GM19452 (cell line): ENCODE results near the gene MAMDC2.

Experiments used
- ATAC-seq: cut with Tn5 transposase; IDR thresholded peaks from one replicate; pipeline ENCODE4 v1.9.1; 2021; ENCODE audit not compliant: unreplicated experiment

Gene MAMDC2

DNA sequence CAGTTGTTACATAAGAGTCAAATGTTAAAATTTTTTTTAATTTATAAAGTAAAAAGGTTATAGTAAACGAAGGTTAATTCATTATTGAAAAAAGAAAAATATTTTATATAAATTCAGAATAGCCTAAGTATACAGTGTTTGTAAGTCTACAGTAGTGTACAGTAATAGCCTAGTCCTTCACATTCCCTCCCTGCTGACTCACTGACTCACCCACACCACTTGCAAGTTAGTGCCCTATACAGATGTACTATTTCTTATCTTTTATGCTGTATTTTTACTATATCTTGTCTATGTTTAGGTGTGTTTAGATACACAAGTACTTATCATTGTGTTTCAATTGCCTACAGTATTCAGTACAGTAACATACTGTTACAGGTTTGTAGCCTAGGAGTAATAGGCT lies 57.6 kb downstream of the MAMDC2 start:
- ATAC-seq = no peak

DNA sequence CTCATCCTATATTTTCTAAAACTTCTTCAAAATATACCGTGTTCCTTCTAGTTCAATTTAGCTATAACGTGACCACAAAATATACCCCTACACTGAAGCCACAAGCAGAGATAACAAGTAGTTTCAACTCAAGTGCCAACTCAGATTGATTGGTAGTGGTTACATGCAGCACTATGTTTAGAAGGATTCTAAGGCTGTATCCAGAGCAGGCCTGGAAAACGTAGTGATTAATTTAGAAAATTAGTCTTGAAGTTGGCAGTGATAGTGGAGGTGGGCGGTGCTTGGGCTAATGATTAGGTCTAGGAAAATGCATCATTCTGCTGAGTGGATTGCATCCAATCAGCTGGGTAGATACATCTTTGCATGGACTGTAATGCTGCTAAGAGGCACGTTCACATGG lies 61.5 kb downstream of the MAMDC2 start:
- no peak for ATAC-seq

DNA sequence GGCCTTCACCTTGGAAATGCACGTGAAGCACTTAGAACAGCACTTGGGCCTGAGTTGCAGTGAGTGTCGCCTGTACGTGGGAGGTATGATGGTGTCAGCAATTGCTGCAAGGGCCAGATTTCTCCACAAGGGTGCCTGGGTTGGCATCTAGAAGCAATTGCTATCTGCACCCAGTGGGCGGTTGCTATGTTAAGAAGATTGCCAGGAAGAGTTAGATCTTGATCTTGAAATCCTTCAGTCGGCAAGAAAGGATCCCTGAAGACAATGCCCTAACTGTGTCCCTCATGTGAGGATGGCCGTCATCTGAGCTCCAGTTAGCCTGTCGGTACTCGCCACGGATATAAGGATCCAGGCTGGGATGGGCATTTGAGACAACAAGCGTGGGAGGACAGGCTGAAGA lies 62.9 kb downstream of the MAMDC2 start:
- ATAC-seq = no peak

DNA sequence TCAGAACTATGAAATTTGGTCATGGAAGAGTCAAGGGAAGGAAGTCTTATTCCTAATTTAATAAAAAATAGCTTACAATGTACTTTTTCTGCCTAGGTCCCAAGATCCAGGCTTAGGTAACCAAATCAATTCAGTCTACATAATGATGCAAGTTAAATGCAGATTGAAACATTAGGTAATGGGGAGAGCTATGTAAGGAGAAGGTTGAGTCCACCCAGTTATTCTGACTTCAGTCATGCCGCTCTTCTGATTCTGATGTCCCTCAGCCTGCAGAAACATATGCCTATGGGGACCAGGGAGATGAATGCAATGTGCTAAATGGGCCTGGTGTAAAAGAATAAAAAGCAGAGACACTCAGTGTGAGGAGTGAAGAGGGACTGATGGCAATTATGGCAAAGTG lies 63.9 kb downstream of the MAMDC2 start:
- no peak for ATAC-seq

DNA sequence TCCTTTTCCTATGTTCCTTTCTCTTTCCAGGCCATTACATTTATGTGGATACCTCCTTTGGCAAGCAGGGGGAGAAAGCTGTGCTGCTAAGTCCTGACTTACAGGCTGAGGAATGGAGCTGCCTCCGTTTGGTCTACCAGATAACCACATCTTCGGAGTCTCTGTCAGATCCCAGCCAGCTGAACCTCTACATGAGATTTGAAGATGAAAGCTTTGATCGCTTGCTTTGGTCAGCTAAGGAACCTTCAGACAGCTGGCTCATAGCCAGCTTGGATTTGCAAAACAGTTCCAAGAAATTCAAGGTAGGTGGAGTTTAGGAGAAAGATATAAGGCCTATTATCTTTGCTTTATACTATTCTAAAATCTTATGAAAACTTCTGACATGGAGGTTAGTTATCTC lies 64.5 kb downstream of the MAMDC2 start:
- ATAC-seq = no peak

DNA sequence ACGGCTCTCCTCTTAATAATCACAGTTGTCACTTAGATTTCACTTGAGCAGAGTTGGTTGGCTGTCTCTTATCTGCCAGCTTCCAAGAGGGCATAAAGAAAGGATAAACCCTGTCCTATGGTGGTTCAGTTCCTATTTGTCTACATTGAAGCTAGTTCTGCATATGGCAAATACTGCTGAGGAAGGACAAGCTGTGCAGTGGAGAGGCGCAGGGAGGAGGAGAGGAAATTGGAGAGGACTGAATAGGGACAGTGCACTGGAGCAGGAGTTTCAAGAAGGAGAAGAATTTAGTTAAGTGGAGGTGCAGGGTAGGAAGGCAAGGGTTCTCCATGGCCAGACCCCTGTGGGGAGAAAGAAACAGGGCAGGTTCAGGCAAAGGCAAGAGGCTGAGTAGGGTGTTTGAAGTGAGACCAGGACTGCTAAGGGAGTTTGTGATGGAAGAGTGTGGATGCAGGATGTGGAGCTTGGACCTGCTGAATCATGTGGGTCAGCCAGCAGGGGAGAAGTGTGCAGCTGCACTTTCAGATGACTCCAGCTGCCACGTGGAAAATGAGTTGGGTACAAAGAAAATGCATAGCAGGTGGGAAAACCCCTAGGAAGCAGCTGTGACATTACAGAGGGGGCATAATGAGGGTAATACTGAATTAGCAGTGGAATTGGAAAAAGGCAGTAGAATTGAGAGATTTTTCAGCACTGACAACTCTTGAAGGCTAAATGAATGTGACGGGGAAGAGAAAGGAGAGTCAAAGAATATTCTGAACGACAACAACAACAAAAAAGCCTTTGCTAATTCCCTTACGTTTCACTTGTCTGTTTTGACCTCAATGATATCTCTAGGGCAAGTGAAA lies 66.8 kb downstream of the MAMDC2 start:
- ATAC-seq = peak; percentile 27

DNA sequence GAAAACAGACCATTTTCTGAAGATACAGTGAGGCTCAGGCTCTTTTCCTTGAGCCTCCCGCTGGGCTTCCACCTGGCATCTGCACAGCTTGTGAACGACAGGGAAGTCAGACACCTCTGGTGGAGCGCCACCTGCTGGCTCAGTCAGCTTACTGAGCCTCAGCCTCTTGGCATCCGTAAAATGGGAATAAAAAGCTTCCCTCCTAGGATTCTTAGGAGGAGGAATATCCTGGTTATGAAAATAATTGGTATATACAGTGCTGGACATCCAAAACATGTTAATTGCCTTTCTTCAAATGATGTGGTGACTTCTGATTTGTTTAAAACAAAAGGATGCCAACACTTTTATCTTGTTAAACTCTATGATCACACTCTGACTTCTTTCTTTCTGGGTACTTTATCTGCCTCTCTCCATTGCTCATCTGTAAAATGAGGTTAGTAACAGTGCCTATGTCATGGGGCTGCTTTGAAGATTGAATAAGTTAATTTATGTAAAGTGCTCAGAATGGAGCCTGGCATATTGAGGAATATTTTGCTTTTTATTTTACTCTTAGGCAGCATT lies 67.5 kb downstream of the MAMDC2 start:
- peak; percentile 74 for ATAC-seq

DNA sequence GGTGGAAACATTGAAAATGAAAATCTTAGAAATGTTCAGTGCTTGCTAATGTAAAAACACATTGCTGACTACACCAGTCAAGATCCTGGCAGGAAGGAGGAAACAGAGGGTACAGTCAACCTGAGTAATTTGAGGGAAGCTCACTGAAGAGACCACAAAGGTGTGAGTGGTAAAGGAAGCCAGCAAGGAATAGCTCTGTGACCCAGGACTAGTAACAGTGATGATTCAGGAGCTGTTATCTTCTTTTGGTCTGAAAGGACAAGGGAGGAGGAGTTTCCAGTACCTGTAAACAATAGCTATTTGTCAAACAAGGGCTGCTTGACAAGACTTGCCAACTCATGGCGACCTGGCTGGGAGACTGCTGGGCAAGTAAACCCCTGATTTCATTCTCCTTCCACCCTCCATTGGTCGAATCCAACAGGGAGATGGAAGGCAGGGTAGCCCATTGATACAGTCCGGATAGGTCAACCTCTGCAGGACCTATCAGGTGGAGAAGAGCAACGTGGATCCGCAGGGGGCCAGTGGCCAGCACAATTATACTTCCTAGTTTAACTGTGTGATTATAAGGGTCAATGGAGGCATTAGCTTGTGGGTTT lies 68.1 kb downstream of the MAMDC2 start:
- ATAC-seq = no peak

DNA sequence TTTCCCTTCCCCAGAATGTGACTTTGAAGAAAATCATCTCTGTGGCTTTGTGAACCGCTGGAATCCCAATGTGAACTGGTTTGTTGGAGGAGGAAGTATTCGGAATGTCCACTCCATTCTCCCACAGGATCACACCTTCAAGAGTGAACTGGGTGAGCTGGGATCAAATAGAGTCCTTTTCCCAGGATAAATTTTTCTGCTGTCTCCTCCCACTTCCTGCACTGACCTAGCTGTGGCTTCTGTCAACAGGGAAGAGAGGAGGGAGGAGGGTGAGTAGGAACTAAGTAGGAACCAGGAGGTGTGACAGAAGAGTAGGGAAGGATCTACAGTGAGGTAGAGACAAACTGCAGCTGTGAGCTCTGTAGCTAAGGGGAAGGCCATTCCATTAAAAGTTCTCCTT lies 69.3 kb downstream of the MAMDC2 start:
- no peak for ATAC-seq

DNA sequence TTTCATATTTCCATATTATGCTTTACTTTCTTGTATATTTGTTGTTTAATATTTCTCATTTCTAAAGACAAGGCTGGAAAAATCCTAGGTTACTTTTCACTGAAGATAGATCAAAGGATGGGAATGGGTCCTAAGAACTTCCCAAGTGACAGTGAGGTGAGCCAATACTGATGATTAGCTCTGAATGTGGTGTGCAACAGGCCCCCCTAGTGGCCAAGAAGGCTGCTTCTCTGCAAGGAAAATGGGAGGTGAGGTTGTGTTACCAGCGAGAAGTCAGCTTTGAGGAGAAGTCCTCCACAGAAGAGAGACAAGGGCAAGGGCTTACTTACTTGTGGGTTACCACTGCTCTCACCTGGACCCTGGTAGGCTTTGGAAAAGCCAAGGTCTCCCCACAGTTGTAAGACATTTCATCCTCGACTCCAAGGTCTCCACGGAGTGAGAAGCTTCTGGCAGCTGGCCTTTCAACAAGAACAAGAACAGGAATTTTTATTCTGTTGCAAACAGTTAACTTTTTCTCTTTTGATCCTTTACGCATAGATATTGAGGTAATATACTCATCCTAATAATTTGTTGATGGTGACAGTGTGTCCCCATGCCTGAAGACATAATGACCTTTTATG lies 69.9 kb downstream of the MAMDC2 start:
- ATAC-seq = no peak

DNA sequence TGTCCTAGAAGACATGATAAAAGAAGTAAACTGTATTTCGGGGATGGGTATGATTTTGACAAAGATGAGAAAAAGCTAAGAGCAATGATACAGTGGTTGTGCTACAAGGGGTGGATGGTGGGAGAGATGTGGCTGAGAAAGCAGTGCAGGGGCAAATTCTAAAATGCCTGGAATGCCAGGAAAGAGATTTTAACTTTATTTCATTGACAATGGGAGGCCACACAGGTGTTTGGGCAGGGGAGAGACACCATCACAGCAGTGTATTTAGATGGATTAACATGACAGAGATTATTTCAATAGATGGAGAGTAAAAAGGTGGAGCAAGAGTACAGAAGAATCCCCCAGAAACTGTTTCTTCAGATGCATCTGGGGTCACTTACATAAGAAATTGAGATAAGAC lies 71.2 kb downstream of the MAMDC2 start:
- ATAC-seq = no peak

DNA sequence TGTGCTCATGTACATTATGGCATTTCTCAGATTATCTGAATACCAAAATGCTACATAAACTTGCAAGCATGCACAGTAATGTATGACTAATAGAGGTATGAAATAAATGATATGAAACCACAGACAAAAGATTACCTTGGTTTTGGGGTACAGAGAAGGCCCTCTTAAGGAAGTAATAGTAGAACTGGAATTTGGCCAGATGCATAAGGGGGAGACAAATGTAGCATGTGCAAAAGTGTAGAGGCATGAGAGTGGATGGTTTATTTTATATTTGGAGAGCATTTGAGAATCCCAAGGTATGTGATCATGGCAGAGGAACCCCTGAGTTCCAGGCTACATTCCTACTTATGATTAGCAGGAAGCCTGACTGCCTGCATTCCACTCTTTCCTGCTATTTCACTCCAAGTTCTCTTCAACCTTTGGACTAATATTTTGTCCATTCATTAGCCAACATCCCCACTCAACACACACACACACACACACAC lies 74.2 kb downstream of the MAMDC2 start:
- no peak for ATAC-seq

DNA sequence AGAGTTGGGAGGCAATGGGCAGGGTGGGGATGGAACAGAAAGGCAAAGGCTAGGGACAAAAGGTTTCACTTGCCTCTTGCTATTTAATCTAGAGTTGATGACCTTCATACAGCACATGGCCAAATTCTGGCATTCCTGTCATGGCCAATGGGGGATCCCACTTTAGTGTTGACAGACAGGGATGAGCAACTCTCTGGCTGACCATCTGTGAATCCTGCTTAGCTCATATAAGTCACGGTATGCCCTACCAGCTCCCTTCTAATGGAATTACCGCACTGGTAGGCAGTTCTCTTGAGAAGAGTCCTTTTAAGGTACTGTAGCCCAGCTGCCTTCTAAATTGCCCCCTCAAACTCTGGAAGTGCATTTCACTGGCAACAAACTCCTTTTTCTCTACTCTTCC lies 76.1 kb downstream of the MAMDC2 start:
- no peak for ATAC-seq

DNA sequence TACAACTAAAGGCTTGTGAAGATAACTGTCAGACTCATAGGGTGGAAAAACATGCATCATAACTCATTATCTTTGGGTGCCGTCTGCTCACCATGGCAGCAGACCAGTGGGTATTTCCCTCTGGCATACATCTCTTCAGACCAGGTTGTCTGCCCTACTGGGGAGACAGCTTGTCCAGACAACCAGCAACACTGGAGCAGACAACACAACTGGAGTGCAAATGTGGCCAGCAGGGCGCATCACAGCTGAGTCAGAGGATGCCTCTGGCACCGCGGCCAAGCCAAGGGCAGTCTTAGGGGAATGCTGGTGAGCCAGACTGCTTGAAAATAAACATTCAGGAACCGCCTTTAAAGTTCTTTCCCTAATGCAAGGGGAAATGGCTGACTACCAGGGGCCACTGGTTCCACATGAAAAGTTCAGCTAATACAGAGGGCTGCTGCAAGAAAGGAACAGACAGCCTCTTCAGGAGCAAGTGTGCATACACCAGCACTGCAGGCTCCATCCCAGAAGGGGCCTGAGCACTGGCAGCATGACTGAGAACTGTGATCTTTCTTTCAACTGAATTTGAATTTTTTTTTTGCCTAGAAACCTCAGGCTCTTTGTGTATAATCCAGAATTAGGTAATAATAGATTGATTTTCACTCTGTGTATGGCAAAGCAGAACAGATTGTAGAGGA lies 77.3 kb downstream of the MAMDC2 start:
- ATAC-seq = no peak

DNA sequence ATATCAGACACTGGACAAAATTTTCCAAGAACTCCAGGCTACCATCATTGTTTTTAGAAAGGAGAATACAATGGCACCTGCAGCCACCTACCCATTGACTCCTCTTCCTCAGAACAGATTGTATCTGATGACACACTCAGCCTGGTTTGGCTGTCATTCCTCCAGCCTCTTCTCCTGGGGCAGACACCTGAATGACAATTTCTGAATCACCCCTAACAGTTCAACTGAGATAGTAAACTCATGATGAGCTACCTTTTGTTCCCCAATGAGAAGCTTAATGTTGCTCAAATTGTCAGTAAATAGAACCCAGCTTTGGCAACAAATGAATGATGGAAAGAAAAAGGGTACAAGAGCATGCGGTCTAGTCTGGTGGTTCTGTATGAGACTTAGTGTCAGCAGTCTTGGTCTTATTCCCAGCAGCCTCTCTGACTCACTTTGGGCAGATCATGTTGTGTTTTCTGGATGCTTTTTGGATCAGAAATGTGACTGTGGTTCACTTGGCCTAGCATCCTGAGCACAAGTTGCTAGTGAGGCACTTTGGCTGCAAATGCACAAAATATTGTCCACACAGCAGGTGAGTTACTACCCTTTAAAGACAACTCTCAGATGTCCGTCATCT lies 78.3 kb downstream of the MAMDC2 start:
- no peak for ATAC-seq

DNA sequence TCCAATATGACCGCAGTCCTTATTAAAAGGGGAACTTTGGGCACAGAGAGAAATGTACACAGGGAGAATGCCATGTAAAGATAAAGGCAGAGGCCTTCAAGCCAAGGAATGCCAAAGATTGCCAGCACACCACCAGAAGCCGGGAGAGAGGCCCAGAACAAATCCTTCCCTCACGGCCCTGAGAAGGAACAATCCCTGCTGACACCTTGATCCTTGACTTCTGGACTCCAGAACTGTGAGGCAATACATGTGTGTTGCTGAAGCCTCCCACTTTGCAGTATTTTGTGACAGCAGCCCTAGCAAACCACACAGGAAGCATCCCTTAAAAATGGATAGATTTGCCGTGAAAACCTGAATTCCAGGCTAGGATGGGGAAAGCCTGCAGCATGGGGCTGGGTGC lies 80.0 kb downstream of the MAMDC2 start:
- ATAC-seq = no peak

DNA sequence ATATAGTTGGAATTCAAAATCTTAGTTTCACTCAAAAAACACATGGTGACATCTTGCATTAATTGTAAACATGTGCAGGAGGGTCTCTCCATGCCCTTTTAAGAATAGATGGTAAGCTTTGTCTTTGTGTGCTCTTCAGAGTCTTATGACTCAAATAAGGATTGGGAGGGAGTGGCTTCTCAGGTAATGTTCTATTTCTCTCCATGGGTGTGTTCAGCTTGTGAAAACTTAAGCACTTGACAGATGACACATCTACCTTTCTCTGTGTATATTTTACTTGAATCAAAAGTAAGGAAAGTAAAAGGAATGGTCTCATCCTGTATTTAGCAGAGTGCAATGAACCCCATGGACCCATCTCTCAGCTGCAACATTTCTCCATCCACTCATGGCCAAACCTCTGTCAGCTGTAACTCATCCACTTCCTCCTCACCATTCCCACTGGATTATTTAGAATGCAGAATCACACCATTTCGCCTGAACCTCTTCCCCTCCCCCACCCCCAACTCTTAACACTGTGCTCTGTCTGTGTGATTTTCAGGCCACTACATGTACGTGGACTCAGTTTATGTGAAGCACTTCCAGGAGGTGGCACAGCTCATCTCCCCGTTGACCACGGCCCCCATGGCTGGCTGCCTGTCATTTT lies 82.1 kb downstream of the MAMDC2 start:
- ATAC-seq = no peak

DNA sequence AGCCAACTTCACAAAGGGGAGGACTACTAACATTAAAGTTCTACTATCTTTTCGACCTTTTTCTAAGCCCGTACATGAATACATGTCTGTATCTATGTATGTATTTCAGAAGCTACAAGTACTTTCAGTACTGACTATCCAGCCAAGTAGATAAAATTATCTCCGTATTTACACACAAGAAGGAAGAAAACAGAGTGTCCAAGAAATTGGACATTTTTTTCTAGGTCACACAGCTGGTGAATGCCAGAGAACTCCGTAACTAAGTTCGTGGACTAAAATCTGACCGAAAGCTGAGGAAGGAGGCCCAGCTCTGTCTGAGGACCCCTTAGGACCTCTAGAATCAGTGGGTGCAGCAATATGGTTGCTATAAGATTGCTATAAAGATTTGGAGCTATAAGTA lies 83.4 kb downstream of the MAMDC2 start:
- no peak for ATAC-seq

DNA sequence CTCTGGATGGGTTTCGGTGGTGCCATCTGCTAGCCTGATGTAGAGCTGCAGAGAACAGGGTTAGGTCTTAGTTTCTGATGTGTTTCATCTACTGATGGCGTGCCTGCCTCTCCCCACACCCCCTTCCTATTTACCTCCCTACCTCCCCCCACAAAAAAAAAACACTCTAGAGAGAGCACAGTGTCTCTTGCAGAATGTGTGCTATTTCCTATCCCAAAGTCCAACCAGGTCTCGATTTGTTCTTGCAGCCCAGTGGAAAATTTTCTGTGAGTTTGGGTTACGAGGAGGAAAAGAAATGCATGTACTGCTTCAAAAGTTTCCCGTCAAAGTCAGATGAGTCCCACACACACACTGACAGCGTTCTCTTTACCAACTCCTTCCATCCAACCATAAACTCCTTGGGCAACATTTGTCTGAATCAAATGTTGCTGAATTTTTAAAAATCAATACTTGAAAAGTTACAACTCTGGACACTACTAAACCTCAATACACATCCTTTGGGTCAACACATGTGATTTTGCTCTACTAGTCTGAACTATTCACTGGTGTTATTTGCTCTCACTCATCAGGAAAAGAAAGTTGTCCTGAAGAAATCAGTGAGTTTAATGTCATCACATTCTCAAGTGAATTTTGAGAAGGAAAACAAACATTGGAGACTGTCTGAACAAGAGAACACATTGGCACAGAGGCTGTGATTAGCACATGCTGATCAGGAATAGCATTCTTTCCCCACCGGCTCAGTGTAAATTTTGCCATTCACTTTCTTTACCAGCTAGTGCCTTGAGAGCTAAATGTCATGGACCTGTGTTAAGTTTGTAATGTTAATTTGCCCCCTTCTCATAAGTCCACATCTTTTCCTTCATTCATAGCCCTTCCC lies 84.1 kb downstream of the MAMDC2 start:
- no peak for ATAC-seq
